PC-9 (cell line): ENCODE measurements around the gene PHLDA2. TPM values are rescaled to one million over a fixed set of nuclear protein-coding genes. Genes with fewer than 3 reads are reported as not detected.

ENCODE experiments used
- BruUV-seq: library from RNA; stranded (reverse); fragments of 400-500 nt; replicated peaks from 2 replicates; lab custom pipeline; 2021; lab: Mats Ljungman, UMichigan
- CTCF ChIA-PET: fragments of 300-600 bp; sonication (Branson Sonifier 250); formaldehyde crosslinking; loops from one replicate; lab custom pipeline; 2022; ENCODE audit warnings: antibody characterized with exemption; lab: Charles Lee
- POLR2A ChIA-PET: fragments of 300-600 bp; sonication (Branson Sonifier 250); formaldehyde crosslinking; loops from one replicate; lab custom pipeline; 2022; ENCODE audit warnings: antibody characterized with exemption; ENCODE audit not compliant: unreplicated experiment; lab: Charles Lee
- DNase-seq, 2 experiments: peaks; one replicate each; pipeline versions ENCODE4 v3.0.0 to v3.0.0-alpha.2; 2015 to 2022; ENCODE audit warnings: mixed read lengths in 1 of 2
- H2AFZ ChIP-seq: fragments of 200-600 bp; sonication (generic); 2 replicates; pipeline ENCODE4 v1.8.1; 2017; ENCODE audit warnings: antibody characterized with exemption
- H3F3A ChIP-seq: fragments of 200-600 bp; sonication (generic); 2 replicates; pipeline ENCODE4 v1.8.1; 2017; ENCODE audit warnings: antibody characterized with exemption, mild to moderate bottlenecking, low read depth; ENCODE audit not compliant: insufficient read depth
- H3K27ac ChIP-seq: fragments of 200-600 bp; sonication (generic); 2 replicates; pipeline ENCODE4 v1.6.1; 2016; ENCODE audit warnings: mixed run types
- H3K27me3 ChIP-seq: fragments of 200-600 bp; sonication (generic); 2 replicates; pipeline ENCODE4 v1.6.1; 2016; ENCODE audit warnings: low read depth, mixed run types; ENCODE audit not compliant: insufficient read depth
- H3K36me3 ChIP-seq: fragments of 200-600 bp; sonication (generic); 2 replicates; pipeline ENCODE4 v1.6.1; 2016; ENCODE audit warnings: low read depth, mixed run types
- H3K4me1 ChIP-seq: fragments of 200-600 bp; sonication (generic); replicated peaks from 2 replicates; pipeline ENCODE4 v1.6.1; 2016; ENCODE audit warnings: mixed run types; ENCODE audit not compliant: insufficient read depth
- H3K4me2 ChIP-seq: fragments of 200-600 bp; sonication (generic); 2 replicates; pipeline ENCODE4 v1.6.1; 2017; ENCODE audit warnings: mixed run types
- H3K4me3 ChIP-seq: fragments of 200-600 bp; sonication (generic); 2 replicates; pipeline ENCODE4 v1.6.1; 2016; ENCODE audit warnings: mixed run types
- H3K79me2 ChIP-seq: fragments of 200-600 bp; sonication (generic); 2 replicates; pipeline ENCODE4 v1.6.1; 2017; ENCODE audit warnings: low read depth, mixed run types
- H3K9me2 ChIP-seq: fragments of 200-600 bp; sonication (generic); 2 replicates; pipeline ENCODE4 v1.8.1; 2017; ENCODE audit warnings: mild to moderate bottlenecking; ENCODE audit not compliant: insufficient read depth
- H3K9me3 ChIP-seq: fragments of 200-600 bp; sonication (generic); 2 replicates; pipeline ENCODE4 v1.8.1; 2016; ENCODE audit warnings: low read depth; ENCODE audit not compliant: insufficient read depth
- H4K20me1 ChIP-seq: fragments of 200-600 bp; sonication (generic); 2 replicates; pipeline ENCODE4 v1.8.1; 2017; ENCODE audit not compliant: insufficient read depth
- CTCF ChIP-seq: fragments of 200-600 bp; sonication (generic); conservative IDR thresholded peaks from 2 replicates; pipeline ENCODE4 v1.6.1; 2017; ENCODE audit warnings: mixed run types, antibody characterized with exemption, mild to moderate bottlenecking, moderate library complexity
- EZH2 ChIP-seq: fragments of 200-600 bp; sonication (generic); IDR thresholded peaks from 2 replicates; pipeline ENCODE4 v1.8.0; 2017; ENCODE audit warnings: antibody characterized with exemption, low read depth
- intact Hi-C: fragments of 100-400 bp; cut with micrococcal nuclease; formaldehyde crosslinking; loops from one replicate; pipeline ENCODE4 v1.10.0; 2022; ENCODE audit not compliant: unreplicated experiment
- total RNA-seq: library from RNA; stranded (reverse); gene quantifications from 2 replicates; pipeline ENCODE4 v1.2.3, GENCODE V29; 2021

PHLDA2 gene
- total RNA-seq, 1 experiment from 2014 or later, result 14.1 TPM

GRCh38 chr11:2934611-2935239, 5.5 kb upstream of the PHLDA2 start:
- H3K27me3 ChIP-seq, result no peaks in the 10 kb centered on the region
- ChIA-PET CTCF (no interaction called here), POLR2A (no interaction called here)
- no TSS peak for BruUV-seq
- H3K27ac ChIP-seq, result no peak overlapping the region
- no peaks in the 10 kb centered on the region for H3K79me2 ChIP-seq
- no peaks in the 10 kb centered on the region for H3K9me2 ChIP-seq
- H3K36me3 ChIP-seq, result no peaks in the 10 kb centered on the region
- H3K4me2 ChIP-seq, result no peak overlapping the region
- no peak for DNase-seq
- H3K4me1 ChIP-seq, result peaks cover 38% of the 10 kb centered on the region
- no peak overlapping the region for H3K4me3 ChIP-seq
- H3F3A ChIP-seq, result peaks cover 20% of the 10 kb centered on the region
- intact Hi-C loops, result loop anchor here (5.0 kb wide), 3 partner anchors 88 to 483 kb away; partner anchors contain the start of gene MRGPRG
- no peaks in the 10 kb centered on the region for H3K9me3 ChIP-seq
- no peak overlapping the region for H2AFZ ChIP-seq
- no peaks in the 10 kb centered on the region for H4K20me1 ChIP-seq
- TF ChIP-seq EZH2, result no peak

GRCh38 chr11:2934021-2934550, 4.9 kb upstream of the PHLDA2 start:
- Histone ChIP-seq H3K27me3 (no peaks in the 10 kb centered on the region), H3K4me1 (peaks cover 32% of the 10 kb centered on the region), H3K9me3 (no peaks in the 10 kb centered on the region), H4K20me1 (no peaks in the 10 kb centered on the region), H3K4me2 (peak overlapping the region; percentile 55; the same call in 1 of the 2 replicates), H3K4me3 (no peak overlapping the region), H3K27ac (peak overlapping the region; percentile 92), H2AFZ (no peak overlapping the region), H3K79me2 (no peaks in the 10 kb centered on the region), H3K9me2 (no peaks in the 10 kb centered on the region), H3F3A (peaks cover 19% of the 10 kb centered on the region), H3K36me3 (no peaks in the 10 kb centered on the region)
- DNase-seq, result no peak
- intact Hi-C loops, result loop anchor here (5.0 kb wide), 3 partner anchors 88 to 483 kb away; partner anchors contain the start of gene MRGPRG
- TF ChIP-seq EZH2 (no peak), CTCF (no peak)
- no TSS peak for BruUV-seq
- ChIA-PET CTCF (interaction anchor here (1.0 kb wide), 1 partner anchor 42 kb away, joined by 4 read pairs; no protein-coding TSS in a partner anchor), POLR2A (interaction anchor here (0.6 to 0.7 kb wide), 2 partner anchors 197 to 1146 kb away, joined by 3 to 4 read pairs; no protein-coding TSS in a partner anchor)

GRCh38 chr11:2933375-2934020, 4.3 kb upstream of the PHLDA2 start:
- Histone ChIP-seq H3K4me2 (peak overlapping the region; percentile 70), H3K4me3 (peak overlapping the region; percentile 39; the same call in 1 of the 2 replicates)
- peak; percentile 84 to 91 for DNase-seq

More at GRCh38 chr11:2933375-2934020, 4.3 kb upstream of the PHLDA2 start:
- Histone ChIP-seq H3F3A (peaks cover 19% of the 10 kb centered on the region), H2AFZ (no peak overlapping the region), H3K27me3 (no peaks in the 10 kb centered on the region), H3K27ac (peak overlapping the region; percentile 92), H4K20me1 (no peaks in the 10 kb centered on the region), H3K9me3 (no peaks in the 10 kb centered on the region), H3K4me1 (peaks cover 32% of the 10 kb centered on the region), H3K9me2 (no peaks in the 10 kb centered on the region), H3K79me2 (peaks cover 5% of the 10 kb centered on the region), H3K36me3 (no peaks in the 10 kb centered on the region)
- TF ChIP-seq CTCF, result no peak
- TF ChIP-seq EZH2, result no peak
- ChIA-PET CTCF (interaction anchor here (0.6 to 1.0 kb wide), 2 partner anchors 41 to 52 kb away, joined by 3 to 4 read pairs; no protein-coding TSS in a partner anchor), POLR2A (interaction anchor here (0.6 to 0.7 kb wide), 4 partner anchors 9 to 1145 kb away, joined by 3 to 4 read pairs (median 3); no protein-coding TSS in a partner anchor)
- BruUV-seq, result no TSS peak
- intact Hi-C loops, result loop anchor here (1.0 to 5.0 kb wide), 4 partner anchors 89 to 484 kb away; partner anchors contain the start of gene MRGPRG
